HEK293T (cell line): ENCODE results near the gene IGSF3.

ENCODE experiments used
- ARNT ChIP-seq: fragments of 450-650 bp; IDR thresholded peaks from 2 replicates; pipeline ENCODE4 v1.6.1; 2017; ENCODE audit warnings: mild to moderate bottlenecking
- FOXA1 ChIP-seq: fragments of 450-650 bp; IDR thresholded peaks from 2 replicates; pipeline ENCODE4 v1.6.1; 2016; ENCODE audit warnings: mild to moderate bottlenecking
- FOXM1 ChIP-seq: fragments of 450-650 bp; IDR thresholded peaks from 2 replicates; pipeline ENCODE4 v1.6.1; 2017; ENCODE audit warnings: mild to moderate bottlenecking, borderline replicate concordance
- HDGF ChIP-seq: fragments of 450-650 bp; IDR thresholded peaks from 2 replicates; pipeline ENCODE4 v1.6.1; 2017; ENCODE audit warnings: antibody characterized with exemption, borderline replicate concordance
- NFRKB ChIP-seq: fragments of 450-650 bp; IDR thresholded peaks from 2 replicates; pipeline ENCODE4 v1.6.1; 2016; ENCODE audit warnings: mild to moderate bottlenecking, moderate library complexity
- SP1 ChIP-seq: fragments of 450-650 bp; IDR thresholded peaks from 2 replicates; pipeline ENCODE4 v1.6.1; 2017
- TARDBP ChIP-seq: fragments of 450-650 bp; IDR thresholded peaks from 2 replicates; pipeline ENCODE4 v1.6.1; 2016
- ZNF384 ChIP-seq: fragments of 450-650 bp; IDR thresholded peaks from 2 replicates; pipeline ENCODE4 v1.6.1; 2016

- no peak for TF ChIP-seq ARNT
- TF ChIP-seq FOXA1, result no peak
- no peak for TF ChIP-seq TARDBP
- TF ChIP-seq HDGF, result no peak
- TF ChIP-seq FOXM1, result no peak
- TF ChIP-seq SP1, result no peak
- TF ChIP-seq NFRKB, result no peak
- no peak for TF ChIP-seq ZNF384
Observed at GRCh38 chr1:116532671-116533428, 134.7 kb downstream of the IGSF3 start.
